Activated naive CD4-positive, alpha-beta T cell treated with anti-CD3 and anti-CD28 coated beads, Interleukin-2, amount 50 U/mL, for 24 hours (primary cell): ENCODE measurements around the gene BACH2.

ENCODE experiments used
- H3K27ac Mint-ChIP-seq: one replicate; pipeline ENCODE4 v1.8.0; 2021; ENCODE audit warnings: mild to moderate bottlenecking, mixed read lengths
- H3K27me3 Mint-ChIP-seq: one replicate; pipeline ENCODE4 v1.8.0; 2021; ENCODE audit warnings: mixed read lengths
- H3K36me3 Mint-ChIP-seq: one replicate; pipeline ENCODE4 v1.8.0; 2021; ENCODE audit warnings: mixed read lengths
- H3K4me1 Mint-ChIP-seq: one replicate; pipeline ENCODE4 v1.8.0; 2021; ENCODE audit warnings: mixed read lengths
- H3K4me3 Mint-ChIP-seq: one replicate; pipeline ENCODE4 v1.8.0; 2021; ENCODE audit warnings: mild to moderate bottlenecking, mixed read lengths
- H3K9me3 Mint-ChIP-seq: one replicate; pipeline ENCODE4 v1.8.0; 2021; ENCODE audit warnings: mixed read lengths

Gene BACH2

DNA sequence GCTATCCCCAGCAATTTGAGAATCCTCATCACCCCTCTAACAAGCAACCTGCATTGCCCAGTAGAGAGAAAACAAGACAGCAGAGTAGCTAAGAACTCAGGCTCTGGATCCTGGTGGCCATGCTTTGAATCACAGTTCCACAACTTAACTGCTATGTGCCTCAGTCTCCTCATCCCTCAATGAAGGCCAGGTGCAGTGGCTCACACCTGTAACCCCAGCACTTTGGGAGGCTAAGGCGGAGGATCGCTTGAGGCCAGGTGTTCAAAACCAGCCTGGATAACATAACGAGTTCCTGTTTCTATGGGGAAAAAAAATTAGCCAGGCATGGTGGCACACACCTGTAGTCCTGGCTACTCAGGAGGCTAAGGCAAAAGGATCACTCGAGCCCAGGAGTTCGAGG, 23.7 kb downstream of the BACH2 start:
- H3K9me3 Mint-ChIP-seq = peaks cover 7% of the 10 kb centered on the region
- peak overlapping the region; percentile 56 for H3K4me3 Mint-ChIP-seq
- peak overlapping the region; percentile 94 for H3K27ac Mint-ChIP-seq
- no peaks in the 10 kb centered on the region for H3K27me3 Mint-ChIP-seq
- peaks cover 49% of the 10 kb centered on the region for H3K36me3 Mint-ChIP-seq
- H3K4me1 Mint-ChIP-seq = peaks cover 91% of the 10 kb centered on the region

DNA sequence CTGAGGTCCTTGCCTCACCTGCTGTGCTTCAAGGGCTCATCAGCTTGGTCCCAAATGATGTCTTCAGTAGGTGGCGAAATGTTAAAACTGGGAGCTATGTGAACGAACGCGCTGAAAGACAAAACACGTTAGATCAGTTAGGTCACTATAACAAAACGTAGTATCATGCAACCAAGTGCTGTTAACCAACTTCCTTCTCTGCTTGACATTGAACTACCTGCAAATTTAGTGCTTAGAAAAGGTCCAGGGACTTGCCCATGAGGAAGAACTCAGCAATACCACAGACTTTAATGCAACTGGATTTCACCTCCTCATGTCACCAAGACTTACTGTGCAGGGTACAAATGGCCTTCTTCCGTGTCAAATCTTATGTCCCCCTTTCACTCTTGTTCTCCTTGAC, 24.8 kb downstream of the BACH2 start:
- peak overlapping the region; percentile 56 for H3K4me3 Mint-ChIP-seq

DNA sequence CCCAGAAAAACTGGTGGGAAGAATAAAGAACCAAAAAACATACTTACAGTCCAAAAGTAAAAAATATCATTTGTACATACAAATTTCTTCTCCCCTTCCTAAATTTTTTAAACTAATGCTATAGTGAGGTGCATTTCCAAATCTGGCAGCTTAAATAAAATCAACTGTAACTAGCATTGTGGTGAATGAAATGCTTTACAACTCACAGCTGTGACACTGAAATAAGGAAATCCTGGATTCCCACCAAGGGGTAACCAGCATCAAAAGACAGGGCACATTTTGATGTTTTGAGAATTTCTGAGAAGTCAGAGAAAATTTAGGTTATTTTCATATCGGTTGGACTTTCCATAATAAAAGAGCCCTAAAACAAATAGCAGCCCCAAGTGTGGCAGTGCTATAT, 27.3 kb downstream of the BACH2 start:
- peaks cover 57% of the 10 kb centered on the region for H3K36me3 Mint-ChIP-seq
- peaks cover 7% of the 10 kb centered on the region for H3K9me3 Mint-ChIP-seq
- peak overlapping the region; percentile 75 for H3K4me3 Mint-ChIP-seq
- no peaks in the 10 kb centered on the region for H3K27me3 Mint-ChIP-seq
- peaks cover 95% of the 10 kb centered on the region for H3K4me1 Mint-ChIP-seq
- H3K27ac Mint-ChIP-seq = peak overlapping the region; percentile 98

More for the DNA sequence above, 24.8 kb downstream of the BACH2 start:
- Mint-ChIP-seq H3K9me3 (peaks cover 7% of the 10 kb centered on the region), H3K27ac (peak overlapping the region; percentile 94), H3K36me3 (peaks cover 53% of the 10 kb centered on the region), H3K27me3 (no peaks in the 10 kb centered on the region), H3K4me1 (peaks cover 93% of the 10 kb centered on the region)

DNA sequence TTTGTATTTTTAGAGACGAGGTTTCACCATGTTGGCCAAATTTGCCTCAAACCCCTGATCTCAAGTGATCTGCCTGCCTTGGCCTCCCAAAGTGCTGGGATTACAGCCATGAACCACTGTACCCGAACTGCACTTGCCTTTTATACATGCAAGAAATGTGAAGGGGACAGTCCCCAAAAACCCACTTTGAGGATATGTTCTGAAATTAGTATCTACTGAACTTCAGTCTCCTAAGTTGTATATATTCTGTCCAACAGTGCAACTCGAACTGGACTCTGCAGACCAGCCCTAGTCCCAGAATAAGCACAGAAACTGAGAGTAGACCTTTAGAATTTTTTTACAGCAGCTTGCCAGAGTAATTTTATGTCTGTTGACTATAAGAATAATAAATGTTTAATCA, 28.5 kb downstream of the BACH2 start:
- Mint-ChIP-seq H3K27ac (peak overlapping the region; percentile 95), H3K36me3 (peaks cover 58% of the 10 kb centered on the region), H3K27me3 (no peaks in the 10 kb centered on the region), H3K9me3 (peaks cover 7% of the 10 kb centered on the region), H3K4me1 (peaks cover 95% of the 10 kb centered on the region), H3K4me3 (peak overlapping the region; percentile 71)

DNA sequence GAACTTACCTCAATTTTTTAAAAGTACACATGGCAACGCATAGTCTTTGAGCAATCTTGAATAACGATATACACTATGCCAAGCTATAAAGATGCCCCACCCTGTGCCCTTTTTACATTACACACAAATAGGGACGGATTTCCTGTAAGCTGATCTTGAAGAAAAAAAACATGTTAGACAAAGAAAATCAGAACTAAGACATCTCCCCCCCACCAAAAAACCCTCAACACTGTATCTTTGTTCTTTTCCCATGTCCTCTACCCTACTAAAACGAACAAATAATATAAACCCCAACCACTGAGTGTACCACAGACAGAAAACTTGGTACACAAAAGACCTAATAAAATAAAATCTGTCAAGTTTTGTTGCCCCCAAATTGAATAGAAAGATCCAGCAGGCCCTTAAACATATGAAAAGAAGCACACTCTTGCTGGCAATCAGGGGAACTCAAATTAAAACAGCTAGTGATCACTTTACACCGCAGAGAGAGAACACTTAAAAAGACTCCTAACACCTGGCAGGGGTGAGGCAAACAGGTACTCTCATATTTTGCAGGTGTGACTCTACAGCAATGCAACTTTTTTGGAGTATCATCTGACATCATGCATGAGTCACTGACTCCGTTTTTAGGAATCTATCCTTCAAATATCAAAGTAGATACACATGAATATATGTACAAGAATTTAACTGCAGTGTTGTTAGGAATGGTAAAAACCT, 29.6 kb downstream of the BACH2 start:
- no peaks in the 10 kb centered on the region for H3K27me3 Mint-ChIP-seq
- peaks cover 7% of the 10 kb centered on the region for H3K9me3 Mint-ChIP-seq
- peak overlapping the region; percentile 100 for H3K27ac Mint-ChIP-seq
- H3K36me3 Mint-ChIP-seq = peaks cover 60% of the 10 kb centered on the region
- peak overlapping the region; percentile 80 for H3K4me3 Mint-ChIP-seq
- peaks cover 95% of the 10 kb centered on the region for H3K4me1 Mint-ChIP-seq

DNA sequence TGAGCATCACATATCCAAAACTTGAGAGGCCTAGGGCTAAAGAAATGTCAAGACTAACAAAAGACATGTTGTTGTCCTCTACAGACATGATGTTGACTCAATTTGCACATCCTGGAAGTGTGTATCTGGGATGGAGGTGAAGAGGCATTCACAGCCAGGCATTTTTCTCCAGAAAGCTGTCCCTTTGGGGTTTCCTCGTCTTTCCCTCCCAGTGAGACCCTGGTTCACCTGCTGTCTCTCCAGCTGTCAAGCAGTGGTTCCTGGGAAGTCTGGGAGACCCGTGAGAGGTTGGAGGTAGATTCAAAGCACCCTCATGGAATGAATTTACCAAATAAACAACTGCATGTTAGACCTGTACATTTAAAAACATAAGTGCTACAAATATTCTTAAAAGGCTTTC, 32.1 kb downstream of the BACH2 start:
- peaks cover 66% of the 10 kb centered on the region for H3K36me3 Mint-ChIP-seq
- H3K9me3 Mint-ChIP-seq = peaks cover 23% of the 10 kb centered on the region
- no peaks in the 10 kb centered on the region for H3K27me3 Mint-ChIP-seq
- peaks cover 99% of the 10 kb centered on the region for H3K4me1 Mint-ChIP-seq
- peak overlapping the region; percentile 72 for H3K27ac Mint-ChIP-seq
- H3K4me3 Mint-ChIP-seq = peak overlapping the region; percentile 23

DNA sequence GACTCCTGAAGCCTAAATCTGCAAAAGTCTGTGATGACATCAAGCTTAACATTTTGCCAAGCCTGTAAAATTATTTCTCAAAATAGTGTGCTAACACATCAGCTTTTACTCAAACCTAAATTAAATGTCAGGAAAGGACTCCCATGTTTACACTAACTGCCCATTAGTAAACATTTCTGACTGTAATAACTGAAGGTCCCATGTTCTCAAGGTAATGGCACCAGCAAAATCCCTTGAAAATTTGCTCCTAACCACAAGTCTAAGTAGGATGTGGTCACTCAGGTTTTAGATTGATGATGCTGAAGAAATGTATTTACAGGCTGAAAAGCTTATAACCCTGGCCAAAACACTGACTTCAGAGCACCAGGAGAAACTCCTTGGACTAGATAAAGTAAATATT, 33.0 kb downstream of the BACH2 start:
- peaks cover 27% of the 10 kb centered on the region for H3K9me3 Mint-ChIP-seq
- no peak overlapping the region for H3K4me3 Mint-ChIP-seq
- peaks cover 99% of the 10 kb centered on the region for H3K4me1 Mint-ChIP-seq
- peaks cover 71% of the 10 kb centered on the region for H3K36me3 Mint-ChIP-seq
- H3K27me3 Mint-ChIP-seq = no peaks in the 10 kb centered on the region
- H3K27ac Mint-ChIP-seq = peak overlapping the region; percentile 84

DNA sequence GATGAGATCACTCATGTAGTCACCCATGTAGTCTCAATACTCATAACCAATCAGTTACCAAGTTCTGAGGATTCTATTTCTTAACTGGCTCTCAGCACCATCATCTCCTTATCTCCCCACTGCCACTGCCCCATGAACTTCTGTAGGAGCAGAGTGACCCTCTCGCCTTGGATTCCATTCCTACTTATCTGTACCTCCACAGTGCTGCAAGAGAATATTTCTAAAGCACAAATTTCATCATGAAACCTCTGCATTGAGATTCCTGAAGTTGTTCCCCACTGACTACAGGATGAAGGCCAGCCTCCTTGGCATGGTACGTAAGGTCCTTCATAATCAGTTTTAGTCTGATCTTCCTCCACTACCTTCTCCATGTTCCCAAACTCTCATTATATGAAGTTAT, 34.8 kb downstream of the BACH2 start:
- Mint-ChIP-seq H3K9me3 (peaks cover 27% of the 10 kb centered on the region), H3K4me1 (peaks cover 97% of the 10 kb centered on the region), H3K27ac (peak overlapping the region; percentile 90), H3K27me3 (no peaks in the 10 kb centered on the region), H3K4me3 (no peak overlapping the region), H3K36me3 (peaks cover 66% of the 10 kb centered on the region)

DNA sequence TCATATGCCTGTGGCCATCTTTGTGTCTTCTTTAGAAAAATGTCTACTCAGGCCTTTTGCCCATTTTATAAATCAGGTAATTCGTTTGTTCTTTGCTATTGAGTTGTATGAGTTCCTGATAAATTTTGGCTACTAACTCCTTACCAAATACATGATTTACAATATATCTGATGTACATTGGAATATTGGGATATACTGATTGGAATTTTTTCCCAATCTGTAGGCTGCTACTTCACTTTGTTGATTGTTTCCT, 39.2 kb downstream of the BACH2 start:
- peaks cover 35% of the 10 kb centered on the region for H3K9me3 Mint-ChIP-seq
- peak overlapping the region; percentile 49 for H3K4me3 Mint-ChIP-seq
- no peaks in the 10 kb centered on the region for H3K27me3 Mint-ChIP-seq
- H3K4me1 Mint-ChIP-seq = peaks cover 96% of the 10 kb centered on the region
- H3K36me3 Mint-ChIP-seq = peaks cover 74% of the 10 kb centered on the region
- peak overlapping the region; percentile 93 for H3K27ac Mint-ChIP-seq

DNA sequence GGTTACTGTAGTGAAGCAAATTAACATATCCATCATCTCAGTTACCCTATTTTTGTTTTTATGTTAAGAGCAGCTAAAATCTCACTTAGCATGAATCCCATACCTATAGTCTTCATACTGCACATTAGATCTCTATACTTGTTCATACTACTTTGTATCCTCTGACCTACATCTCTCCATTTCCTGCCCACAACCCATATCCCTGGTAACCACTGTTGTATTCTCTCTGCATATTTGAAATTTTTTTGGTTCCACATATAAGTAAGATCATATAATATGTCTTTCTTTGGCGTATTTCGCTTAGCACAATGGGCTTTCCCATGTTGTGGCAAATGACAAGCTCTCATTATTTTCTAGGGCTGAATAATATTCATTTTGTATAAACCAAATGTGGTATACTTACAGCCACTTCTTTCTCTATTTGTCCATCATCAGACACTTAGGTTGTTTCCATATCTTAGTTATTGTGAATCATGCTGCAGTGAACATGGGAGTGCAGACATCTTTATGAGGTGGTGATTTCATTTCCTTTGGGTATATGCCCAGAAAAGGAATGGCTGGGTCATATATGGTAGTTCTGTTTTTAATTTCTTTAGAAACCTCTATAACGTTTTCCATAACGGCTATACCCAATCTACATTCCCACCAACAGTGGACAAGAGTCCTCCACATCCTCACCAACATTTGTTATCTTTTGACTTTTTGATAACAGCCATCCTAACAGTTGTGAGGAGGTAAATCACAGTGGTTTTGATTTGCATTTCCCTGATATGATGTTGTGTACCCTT, 39.8 kb downstream of the BACH2 start:
- peak overlapping the region; percentile 49 for H3K4me3 Mint-ChIP-seq
- peaks cover 69% of the 10 kb centered on the region for H3K36me3 Mint-ChIP-seq
- peaks cover 96% of the 10 kb centered on the region for H3K4me1 Mint-ChIP-seq
- H3K27ac Mint-ChIP-seq = peak overlapping the region; percentile 93
- no peaks in the 10 kb centered on the region for H3K27me3 Mint-ChIP-seq
- H3K9me3 Mint-ChIP-seq = peaks cover 34% of the 10 kb centered on the region

DNA sequence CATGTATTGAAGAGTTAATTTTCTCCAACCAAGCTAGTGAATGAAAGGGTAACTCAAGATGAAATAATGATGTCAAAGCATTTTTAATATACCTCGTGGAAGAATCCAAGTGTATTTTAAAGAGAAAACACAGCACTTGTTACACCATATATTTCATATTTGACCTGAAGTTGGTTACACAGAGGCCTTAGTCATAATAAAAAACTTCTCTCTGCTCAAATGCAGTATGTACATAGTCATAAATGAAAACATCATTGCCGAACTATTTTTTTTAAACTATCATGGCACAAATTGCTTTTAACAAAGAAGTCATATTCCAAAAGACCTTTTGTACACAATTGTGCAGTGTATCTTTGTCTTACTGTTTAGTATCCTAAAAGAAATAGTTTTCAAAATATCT, 43.0 kb downstream of the BACH2 start:
- Mint-ChIP-seq H3K4me1 (peaks cover 92% of the 10 kb centered on the region), H3K27me3 (no peaks in the 10 kb centered on the region), H3K36me3 (peaks cover 49% of the 10 kb centered on the region), H3K4me3 (peak overlapping the region; percentile 59), H3K27ac (peak overlapping the region; percentile 99), H3K9me3 (peaks cover 13% of the 10 kb centered on the region)

DNA sequence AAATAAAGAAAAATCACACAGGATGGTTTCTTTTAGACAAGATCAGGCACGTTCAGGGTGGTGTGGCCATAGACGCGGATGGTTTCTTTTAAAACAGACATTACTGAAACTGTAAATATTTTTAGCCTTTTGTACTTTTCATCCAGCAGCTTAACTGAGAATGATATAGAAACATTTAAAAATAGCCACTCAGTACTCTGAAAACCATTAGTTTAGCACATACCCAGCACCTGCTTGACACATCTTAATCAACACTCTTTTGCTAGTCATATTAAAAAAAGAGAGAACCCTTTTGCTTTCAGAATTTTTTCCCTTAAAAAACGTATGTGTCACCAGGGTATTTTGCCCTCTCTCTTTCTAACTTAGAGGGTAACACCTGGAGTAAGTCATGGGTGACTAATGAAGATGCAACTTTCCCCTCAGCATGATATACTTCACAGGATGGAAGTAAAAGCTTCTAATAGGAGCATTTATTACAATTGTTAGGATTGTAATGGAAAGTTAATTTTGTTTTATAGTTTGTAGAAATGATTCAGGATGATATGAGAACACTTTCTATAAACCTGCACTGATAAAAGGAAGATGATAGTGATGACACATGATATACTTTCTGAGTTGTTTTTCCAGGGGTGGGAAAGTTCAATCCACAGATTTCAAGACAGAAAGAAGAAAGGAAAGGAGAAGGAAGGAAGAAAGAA, 45.2 kb downstream of the BACH2 start:
- peaks cover 91% of the 10 kb centered on the region for H3K4me1 Mint-ChIP-seq
- H3K36me3 Mint-ChIP-seq = peaks cover 51% of the 10 kb centered on the region
- no peaks in the 10 kb centered on the region for H3K27me3 Mint-ChIP-seq
- H3K4me3 Mint-ChIP-seq = peak overlapping the region; percentile 62
- H3K9me3 Mint-ChIP-seq = peaks cover 17% of the 10 kb centered on the region
- peak overlapping the region; percentile 99 for H3K27ac Mint-ChIP-seq

DNA sequence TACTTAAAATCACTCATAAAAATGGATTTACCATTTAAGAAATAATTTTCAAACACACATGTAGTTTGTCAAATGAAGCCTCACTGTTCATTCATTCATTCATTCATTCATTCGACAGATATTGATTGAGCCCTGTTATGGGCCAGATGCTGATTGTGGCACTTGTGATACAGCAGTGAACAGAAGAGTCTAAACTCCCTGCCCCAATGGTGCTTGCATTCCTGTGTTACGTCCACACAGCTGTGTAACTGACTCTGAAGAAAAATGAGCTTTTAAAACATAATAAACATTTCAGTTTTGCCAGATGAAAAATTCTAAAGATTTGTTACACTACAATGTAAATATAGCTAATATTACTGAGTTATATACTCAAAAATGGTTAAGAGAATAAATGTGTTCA, 46.2 kb downstream of the BACH2 start:
- Mint-ChIP-seq H3K36me3 (peaks cover 45% of the 10 kb centered on the region), H3K27me3 (no peaks in the 10 kb centered on the region), H3K4me3 (peak overlapping the region; percentile 76), H3K9me3 (peaks cover 15% of the 10 kb centered on the region), H3K27ac (peak overlapping the region; percentile 100), H3K4me1 (peaks cover 91% of the 10 kb centered on the region)

DNA sequence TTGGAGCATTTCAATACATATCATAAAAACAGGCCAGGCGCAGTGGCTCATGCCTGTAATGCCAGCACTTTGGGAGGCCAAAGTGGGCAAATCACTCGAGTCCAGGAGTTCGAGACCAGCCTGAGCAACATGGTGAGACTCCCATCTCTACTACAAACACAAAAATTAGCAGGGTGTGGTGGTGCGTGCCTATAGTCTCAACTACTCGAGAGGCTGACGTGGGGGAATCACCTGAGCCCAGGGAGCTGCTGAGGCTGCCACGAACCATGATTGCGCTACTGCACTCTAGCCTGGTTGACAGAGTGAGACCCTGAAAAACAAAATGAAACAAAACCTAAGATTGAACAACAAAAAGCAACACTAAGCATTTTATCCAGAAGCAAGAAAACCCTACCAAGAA, 47.2 kb downstream of the BACH2 start:
- Mint-ChIP-seq H3K36me3 (peaks cover 38% of the 10 kb centered on the region), H3K27me3 (no peaks in the 10 kb centered on the region), H3K9me3 (peaks cover 9% of the 10 kb centered on the region), H3K4me1 (peaks cover 87% of the 10 kb centered on the region), H3K4me3 (peak overlapping the region; percentile 76), H3K27ac (peak overlapping the region; percentile 100)

DNA sequence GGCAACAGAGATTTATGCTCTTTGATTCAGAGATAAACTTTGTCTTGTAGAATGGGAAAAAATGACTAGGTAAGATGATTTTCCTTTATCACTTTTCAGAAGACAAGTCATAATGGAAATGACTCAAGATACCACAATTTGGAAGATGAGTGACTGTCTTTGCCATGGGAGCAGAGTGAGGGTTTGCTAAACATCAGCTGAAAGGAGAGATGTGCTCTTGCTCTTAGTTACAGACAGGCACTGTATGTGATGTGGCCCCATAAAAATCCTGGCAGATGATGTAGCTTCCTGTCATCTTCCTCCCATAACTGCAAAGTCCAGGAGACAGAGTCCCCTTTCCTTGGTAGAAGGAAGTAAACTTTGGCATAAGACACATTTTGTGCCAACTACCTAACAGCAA, 47.6 kb downstream of the BACH2 start:
- peaks cover 40% of the 10 kb centered on the region for H3K36me3 Mint-ChIP-seq
- peak overlapping the region; percentile 76 for H3K4me3 Mint-ChIP-seq
- peaks cover 9% of the 10 kb centered on the region for H3K9me3 Mint-ChIP-seq
- peak overlapping the region; percentile 100 for H3K27ac Mint-ChIP-seq
- no peaks in the 10 kb centered on the region for H3K27me3 Mint-ChIP-seq
- H3K4me1 Mint-ChIP-seq = peaks cover 86% of the 10 kb centered on the region

DNA sequence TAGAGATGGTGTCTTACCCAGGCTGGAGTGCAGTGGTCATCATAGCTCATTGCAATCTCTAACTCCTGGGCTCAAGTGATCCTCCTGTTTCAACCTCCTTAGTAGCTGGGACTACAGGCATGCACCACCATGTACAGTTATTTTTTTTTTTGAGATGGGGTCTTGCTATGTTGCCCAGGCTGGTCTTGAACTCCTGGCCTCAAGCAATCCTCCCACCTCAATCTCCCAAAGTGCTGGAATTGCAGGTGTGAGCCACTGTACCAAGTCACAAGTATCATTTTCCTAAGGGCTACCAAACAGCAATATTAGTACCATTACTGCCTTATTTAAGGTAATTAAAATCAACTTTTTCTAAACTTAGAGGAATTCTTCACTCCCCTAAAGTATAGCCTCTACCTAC, 49.4 kb downstream of the BACH2 start:
- no peaks in the 10 kb centered on the region for H3K27me3 Mint-ChIP-seq
- peak overlapping the region; percentile 95 for H3K27ac Mint-ChIP-seq
- H3K4me1 Mint-ChIP-seq = peaks cover 82% of the 10 kb centered on the region
- H3K36me3 Mint-ChIP-seq = peaks cover 37% of the 10 kb centered on the region
- no peak overlapping the region for H3K4me3 Mint-ChIP-seq
- peaks cover 9% of the 10 kb centered on the region for H3K9me3 Mint-ChIP-seq
